Ovary (tissue), 9 donors: ENCODE measurements around the gene CDSN. TPM values are rescaled to one million over a fixed set of nuclear protein-coding genes. Genes with fewer than 3 reads are reported as not detected.
A peak's percentile ranks its signal among the peaks of the same experiment; 100 is the strongest.

Source experiments
- DNase-seq, 5 donors: peaks; one replicate each; pipeline ENCODE4 v3.0.0-alpha.2; 2019 to 2020
- H3K27ac ChIP-seq, 2 donors: fragments of 200-600 bp; one replicate each; pipeline versions ENCODE4 v1.5.1 to v1.8.0; 2019 to 2022
- H3K27me3 ChIP-seq: fragments of 200-600 bp; one replicate; pipeline ENCODE4 v1.8.0; 2022
- H3K36me3 ChIP-seq: fragments of 200-600 bp; sonication (generic); one replicate; pipeline ENCODE4 v1.5.1; 2019
- H3K4me1 ChIP-seq: one replicate; pipeline ENCODE4 v1.8.1; 2013; ENCODE audit warnings: mild to moderate bottlenecking, moderate library complexity; ENCODE audit not compliant: insufficient read depth
- H3K4me3 ChIP-seq: fragments of 200-600 bp; sonication (generic); one replicate; pipeline ENCODE4 v1.5.1; 2017
- H3K9me3 ChIP-seq, 2 donors: fragments of 200-600 bp in 1 of 2; sonication (generic) in 1 of 2; one replicate each; pipeline versions ENCODE4 v1.5.1 to v1.8.1; 2013 to 2019; ENCODE audit warnings: mild to moderate bottlenecking in 1 of 2, moderate library complexity in 1 of 2
- EP300 ChIP-seq: sonication (generic); formaldehyde crosslinking; IDR thresholded peaks from one replicate; pipeline ENCODE4 v1.6.1; 2017; ENCODE audit warnings: antibody characterized with exemption
- POLR2A ChIP-seq: fragments of 450-650 bp; IDR thresholded peaks from one replicate; pipeline ENCODE4 v1.6.1; 2017; ENCODE audit warnings: antibody characterized with exemption, mild to moderate bottlenecking, moderate library complexity
- WGBS, 3 donors: extraction: QIAGEN DNeasy Blood & Tissue Kit in 1 of 3; methylation state at CpG; one replicate each; pipeline versions ENCODE4 v1.1.5 to v1.1.7; 2013 to 2017; 5-methylcytosine and 5-hydroxymethylcytosine counted together
- intact Hi-C, 4 donors: fragments of 100-400 bp; cut with DNase I; formaldehyde crosslinking; loops; one replicate each; pipeline versions ENCODE4 v1.11.0 to v1.15.1; 2022 to 2023
- polyA plus RNA-seq, 2 donors: library from polyadenylated mRNA; stranded (reverse); fragments of 200-250 nt in 1 of 2; fragments of 350-450 nt in 1 of 2; fragmentation: Illumina TruSeq in 1 of 2; extraction: RNeasy Lipid Tissue Mini Kit (QIAGEN cat#74804) in 1 of 2; gene quantifications; one replicate each; pipeline ENCODE4 v1.2.3, GENCODE V29; 2013 to 2014
- total RNA-seq, 7 donors: library from RNA; depleted of rRNA in 2 of 7; stranded (reverse); fragments of >200 nt in 2 of 7; fragmentation: NEBNext Ultra II Directional in 3 of 7; extraction: Animal tissue kit (Norgen Biotek cat#: 25700) in 3 of 7; gene quantifications; one replicate each; pipeline versions ENCODE4 v1.1.0 to v1.2.4, GENCODE V29; 2016 to 2023
- TF ChIP-seq, protein P1 (sequence below), 3 donors: fragments of 450-650 bp in 2 of 3; fragments of 200-600 bp in 1 of 3; IDR thresholded peaks; one replicate each; pipeline versions ENCODE4 v1.5.1 to v1.8.0; 2016 to 2022; ENCODE audit warnings: antibody characterized with exemption in 3 of 3, mild to moderate bottlenecking in 1 of 3
- donor health status: DM: no; HTN: no; CAD: no; lungs with moderate emphysema.
- donor health status: DM: no; HTN: no; CAD: no.
- donor health status: Bipolar disorder and iron deficiency.
- donor health status: DM: yes; HTN: yes; CAD: no.
- donor health status: DM: no; HTN: no; CAD: no.
- donor health status: DM: yes; HTN: yes; CAD: no.

The CDSN gene
- total and polyA plus RNA-seq, 9 donors = 0.05 to 0.34 TPM; not detected in 7

DNA sequence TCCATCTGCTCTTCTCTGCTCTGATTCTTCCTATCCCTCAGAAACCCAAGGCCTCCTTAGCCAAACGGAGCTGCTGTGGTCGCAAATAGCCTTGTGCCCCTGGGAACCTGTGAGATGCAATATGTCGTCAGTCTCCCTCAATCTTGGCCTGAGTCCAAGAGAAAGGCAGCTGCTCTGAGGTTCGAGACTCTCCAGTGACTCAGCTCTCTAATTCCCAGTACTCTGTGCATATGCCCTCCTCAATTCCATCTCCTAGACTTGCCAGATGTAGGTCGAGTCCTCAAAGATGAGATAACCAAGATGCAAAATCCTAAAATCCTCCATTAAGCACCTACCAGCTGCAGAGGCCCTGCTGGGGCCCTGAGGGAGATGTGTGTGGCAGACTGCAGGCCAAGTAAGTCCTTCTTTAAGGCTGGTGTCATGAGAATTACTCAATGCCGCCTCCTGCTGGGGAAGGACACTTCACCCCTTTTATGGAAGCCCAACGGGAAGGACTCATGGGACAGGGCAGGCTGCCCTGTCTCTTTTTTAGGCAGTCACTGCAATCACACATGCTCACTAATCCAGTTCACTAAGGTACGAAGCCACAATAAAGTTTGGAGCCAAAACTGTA lies 36.4 kb downstream of the CDSN start:
- intact Hi-C loops = loop anchor here in 3 of 4 donors (5.0 to 10.0 kb wide), 2 partner anchors 167 to 539 kb away; no protein-coding TSS in a partner anchor
- TF ChIP-seq, protein P1, sequence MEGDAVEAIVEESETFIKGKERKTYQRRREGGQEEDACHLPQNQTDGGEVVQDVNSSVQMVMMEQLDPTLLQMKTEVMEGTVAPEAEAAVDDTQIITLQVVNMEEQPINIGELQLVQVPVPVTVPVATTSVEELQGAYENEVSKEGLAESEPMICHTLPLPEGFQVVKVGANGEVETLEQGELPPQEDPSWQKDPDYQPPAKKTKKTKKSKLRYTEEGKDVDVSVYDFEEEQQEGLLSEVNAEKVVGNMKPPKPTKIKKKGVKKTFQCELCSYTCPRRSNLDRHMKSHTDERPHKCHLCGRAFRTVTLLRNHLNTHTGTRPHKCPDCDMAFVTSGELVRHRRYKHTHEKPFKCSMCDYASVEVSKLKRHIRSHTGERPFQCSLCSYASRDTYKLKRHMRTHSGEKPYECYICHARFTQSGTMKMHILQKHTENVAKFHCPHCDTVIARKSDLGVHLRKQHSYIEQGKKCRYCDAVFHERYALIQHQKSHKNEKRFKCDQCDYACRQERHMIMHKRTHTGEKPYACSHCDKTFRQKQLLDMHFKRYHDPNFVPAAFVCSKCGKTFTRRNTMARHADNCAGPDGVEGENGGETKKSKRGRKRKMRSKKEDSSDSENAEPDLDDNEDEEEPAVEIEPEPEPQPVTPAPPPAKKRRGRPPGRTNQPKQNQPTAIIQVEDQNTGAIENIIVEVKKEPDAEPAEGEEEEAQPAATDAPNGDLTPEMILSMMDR (IDR thresholded peaks at IDR 0.05) = no peak
- TF ChIP-seq EP300 (no peak), POLR2A (no peak)
- Histone ChIP-seq H3K27me3 (no peaks in the 10 kb centered on the region), H3K4me3 (no peak overlapping the region), H3K9me3 (no peaks in the 10 kb centered on the region), H3K36me3 (no peaks in the 10 kb centered on the region), H3K27ac (no peak overlapping the region), H3K4me1 (peaks cover 3% of the 10 kb centered on the region)
- 41 to 42% (median 41%) methylated on average over 8 of the region's 8 CpGs for WGBS, 3 donors
- peak in 1 of 5 donors; percentile 29 for DNase-seq

DNA sequence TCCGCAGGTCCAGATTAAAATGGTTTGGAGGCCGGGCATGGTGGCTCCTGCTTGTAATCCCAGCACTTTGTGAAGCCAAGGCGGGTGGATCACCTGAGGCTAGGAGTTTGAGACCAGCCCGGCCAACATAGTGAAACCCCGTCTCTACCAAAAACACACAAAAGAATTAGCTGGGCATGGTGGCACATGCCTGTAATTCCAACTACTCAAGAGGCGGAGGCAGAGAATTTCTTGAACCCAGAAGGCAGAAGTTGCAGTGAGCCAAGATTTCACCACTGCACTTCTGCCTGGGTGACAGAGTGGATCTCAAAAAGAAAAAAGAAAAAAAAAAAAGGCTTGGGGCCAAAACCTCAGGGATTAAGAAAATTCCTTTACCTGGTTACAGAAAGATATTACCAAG lies 38.4 kb downstream of the CDSN start:
- TF ChIP-seq, protein P1 (IDR thresholded peaks at IDR 0.05) = no peak
- TF ChIP-seq POLR2A = no peak
- TF ChIP-seq EP300 = no peak
- WGBS, 3 donors = 87 to 94% (median 88%) methylated on average over 6 of the region's 6 CpGs
- Histone ChIP-seq H3K9me3 (no peaks in the 10 kb centered on the region), H3K27ac (no peak overlapping the region), H3K4me1 (peaks cover 3% of the 10 kb centered on the region), H3K36me3 (no peaks in the 10 kb centered on the region), H3K4me3 (no peak overlapping the region), H3K27me3 (no peaks in the 10 kb centered on the region)
- intact Hi-C loops = loop anchor here in 3 of 4 donors (5.0 to 10.0 kb wide), 2 partner anchors 165 to 537 kb away; no protein-coding TSS in a partner anchor
- no peak for DNase-seq

DNA sequence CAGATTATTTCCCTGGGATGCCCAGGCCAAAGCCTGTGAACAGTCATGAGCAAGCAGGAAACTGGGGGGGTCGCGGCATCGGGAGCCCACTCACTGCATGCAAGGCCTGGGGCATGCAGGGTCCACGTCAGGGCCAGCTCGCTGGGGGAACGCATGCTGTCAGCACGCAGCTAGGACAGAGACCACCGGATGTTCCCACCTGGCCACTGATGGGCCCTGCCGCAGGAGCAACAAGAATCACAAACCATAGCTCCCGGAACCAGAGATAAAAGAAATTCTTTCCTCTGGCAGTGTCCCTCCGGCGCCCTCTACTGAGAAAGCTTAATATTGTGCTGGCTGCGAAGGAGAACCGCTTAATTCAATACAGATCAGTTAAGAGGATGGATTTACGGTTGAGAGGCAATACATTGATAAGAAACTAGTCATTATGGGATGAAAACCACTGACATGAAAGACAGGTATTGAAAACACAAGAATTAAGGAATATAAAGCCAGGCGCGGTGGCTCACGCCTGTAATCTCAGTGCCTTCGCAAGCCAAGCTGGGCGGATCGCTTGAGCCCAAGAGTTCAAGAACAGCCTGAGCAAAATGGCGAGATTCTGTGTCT lies 40.5 kb downstream of the CDSN start:
- peaks cover 3% of the 10 kb centered on the region for H3K4me1 ChIP-seq
- H3K27ac ChIP-seq = no peak overlapping the region
- H3K9me3 ChIP-seq = no peaks in the 10 kb centered on the region
- no peaks in the 10 kb centered on the region for H3K27me3 ChIP-seq
- peak; percentile 52 to 75 (median 67) for DNase-seq
- intact Hi-C loops = loop anchor here (5.0 to 10.0 kb wide), 5 partner anchors 162 to 535 kb away; partner anchors contain the start of genes DHX16 (in 1 of the 4), FLOT1 (in 1 of the 4) and IER3 (in 1 of the 4)
- H3K4me3 ChIP-seq = no peak overlapping the region
- TF ChIP-seq POLR2A (no peak), EP300 (no peak)
- TF ChIP-seq, protein P1 (IDR thresholded peaks at IDR 0.05) = peak; percentile 68 to 79 (median 71)
- WGBS, 3 donors = 14 to 19% (median 15%) methylated on average over 22 of the region's 22 CpGs
- H3K36me3 ChIP-seq = no peaks in the 10 kb centered on the region

DNA sequence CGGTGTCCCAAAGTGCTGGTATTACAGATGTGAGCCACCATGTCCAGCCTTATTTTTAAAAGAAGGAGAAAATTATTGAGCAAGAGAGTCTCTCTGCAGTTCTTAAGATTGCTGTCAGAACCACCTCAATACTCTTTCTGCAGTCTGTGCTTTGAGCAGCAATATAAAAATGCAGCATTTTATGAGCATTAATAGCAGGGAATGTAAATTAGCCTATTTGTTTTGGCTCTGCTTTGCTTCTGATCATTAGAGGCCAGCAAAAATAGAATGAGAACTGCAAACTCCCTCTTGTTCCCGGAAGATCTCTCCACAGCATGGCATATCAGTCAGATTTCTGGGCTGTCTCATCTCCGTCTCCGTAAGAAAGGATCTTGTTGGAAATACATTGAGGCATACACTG lies 43.6 kb downstream of the CDSN start:
- WGBS, 3 donors = 52 to 67% (median 62%) methylated on average over 4 of the region's 4 CpGs
- intact Hi-C loops = loop anchor here in 2 of 4 donors (10.0 kb wide), 3 partner anchors 252 to 402 kb away; partner anchors contain the start of genes DHX16 (in 1 of the 2), FLOT1 (in 1 of the 2) and IER3 (in 1 of the 2)
- no peaks in the 10 kb centered on the region for H3K36me3 ChIP-seq

More for the DNA sequence above, 43.6 kb downstream of the CDSN start:
- no peaks in the 10 kb centered on the region for H3K9me3 ChIP-seq
- no peaks in the 10 kb centered on the region for H3K27me3 ChIP-seq
- peaks cover 3% of the 10 kb centered on the region for H3K4me1 ChIP-seq
- DNase-seq = no peak
- no peak for TF ChIP-seq EP300
- TF ChIP-seq, protein P1 (IDR thresholded peaks at IDR 0.05) = no peak
- no peak for TF ChIP-seq POLR2A
- H3K4me3 ChIP-seq = no peak overlapping the region
- no peak overlapping the region for H3K27ac ChIP-seq
